Measurements from ENCODE around the gene EEF1AKMT2.

The EEF1AKMT2 gene

GRCh38 chr10:124723826-124724225, 67.9 kb downstream of the EEF1AKMT2 start:
- TF ChIP-seq CTCF (IDR thresholded peaks at IDR 0.05; ENCODE audit: low read depth, low read length), result no peak
- no peak for DNase-seq (ENCODE audit: low read depth in 2 of 2)
- H3K4me3 ChIP-seq (replicated peaks in 1 of 2; ENCODE audit: low read depth in 2 of 2, low read length in 2 of 2), result no peak overlapping the region

- peak in 1 of 2 donors; percentile 39 for DNase-seq (ENCODE audit: low read depth in 2 of 2)
Measured at GRCh38 chr10:124722798-124723783, 68.6 kb downstream of the EEF1AKMT2 start.

GRCh38 chr10:124721330-124722045, 70.2 kb downstream of the EEF1AKMT2 start:
- DNase-seq (ENCODE audit: low read depth in 2 of 2), result peak; percentile 44 to 56
- no peak overlapping the region for H3K4me3 ChIP-seq (replicated peaks in 1 of 2; ENCODE audit: low read depth in 2 of 2, low read length in 2 of 2)
- TF ChIP-seq CTCF (IDR thresholded peaks at IDR 0.05; ENCODE audit: low read depth, low read length), result no peak

More at GRCh38 chr10:124722798-124723783, 68.6 kb downstream of the EEF1AKMT2 start:
- no peak overlapping the region for H3K4me3 ChIP-seq (replicated peaks in 1 of 2; ENCODE audit: low read depth in 2 of 2, low read length in 2 of 2)
- TF ChIP-seq CTCF (IDR thresholded peaks at IDR 0.05; ENCODE audit: low read depth, low read length), result no peak

DNA sequence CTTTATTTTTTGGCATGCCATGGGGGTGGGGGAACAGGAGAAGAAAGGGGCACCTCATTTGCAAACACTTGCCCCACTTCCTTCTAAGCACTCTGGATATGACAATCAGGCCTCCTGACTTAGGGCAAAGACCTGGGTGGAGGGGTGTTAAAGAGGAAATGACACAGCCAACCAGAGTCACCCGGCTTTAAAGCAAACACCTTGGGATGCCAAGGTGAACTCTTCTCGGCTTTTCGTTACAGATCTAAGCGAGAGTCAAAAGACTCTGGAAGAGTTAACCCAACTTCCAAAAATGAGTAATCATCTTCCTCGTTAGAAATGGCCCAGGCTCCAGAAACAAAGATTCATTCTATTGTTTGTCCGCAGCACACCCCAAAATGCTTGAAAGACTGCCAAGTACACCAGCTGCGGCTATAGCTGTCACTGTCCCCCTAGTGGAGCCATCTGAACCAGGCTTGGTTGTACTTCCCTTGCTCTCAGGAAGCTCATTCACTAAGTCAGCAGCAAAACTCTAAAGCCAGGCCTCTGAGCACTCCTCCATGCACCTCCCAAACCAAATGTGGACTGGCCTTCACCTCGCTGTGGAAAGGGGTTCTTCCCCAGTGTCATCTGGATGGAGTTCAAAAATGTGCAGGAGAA, 72.4 kb downstream of the EEF1AKMT2 start:
- DNase-seq (ENCODE audit: low read depth in 2 of 2), result peak; percentile 79 to 92
- no peak overlapping the region for H3K4me3 ChIP-seq (replicated peaks in 1 of 2; ENCODE audit: low read depth in 2 of 2, low read length in 2 of 2)

GRCh38 chr10:124717911-124718741, 73.6 kb downstream of the EEF1AKMT2 start:
- no peak for TF ChIP-seq CTCF (IDR thresholded peaks at IDR 0.05; ENCODE audit: low read depth, low read length)
- DNase-seq (ENCODE audit: low read depth in 2 of 2), result no peak
- no peak overlapping the region for H3K4me3 ChIP-seq (replicated peaks in 1 of 2; ENCODE audit: low read depth in 2 of 2, low read length in 2 of 2)

More for the DNA sequence above, 72.4 kb downstream of the EEF1AKMT2 start:
- TF ChIP-seq CTCF (IDR thresholded peaks at IDR 0.05; ENCODE audit: low read depth, low read length), result peak; percentile 62
